NCI-H1105 (cell line): ENCODE results near the gene CACNB1.
"Not testable (repeated sequence)": the region's sequence is repeated elsewhere in the genome, so short reads cannot be mapped to it uniquely, and the experiment has no call there.

Source experiments
- DNase-seq: peaks from one replicate; lab custom pipeline; 2025; lab: John Stamatoyannopoulos, UW

CACNB1 gene

DNA sequence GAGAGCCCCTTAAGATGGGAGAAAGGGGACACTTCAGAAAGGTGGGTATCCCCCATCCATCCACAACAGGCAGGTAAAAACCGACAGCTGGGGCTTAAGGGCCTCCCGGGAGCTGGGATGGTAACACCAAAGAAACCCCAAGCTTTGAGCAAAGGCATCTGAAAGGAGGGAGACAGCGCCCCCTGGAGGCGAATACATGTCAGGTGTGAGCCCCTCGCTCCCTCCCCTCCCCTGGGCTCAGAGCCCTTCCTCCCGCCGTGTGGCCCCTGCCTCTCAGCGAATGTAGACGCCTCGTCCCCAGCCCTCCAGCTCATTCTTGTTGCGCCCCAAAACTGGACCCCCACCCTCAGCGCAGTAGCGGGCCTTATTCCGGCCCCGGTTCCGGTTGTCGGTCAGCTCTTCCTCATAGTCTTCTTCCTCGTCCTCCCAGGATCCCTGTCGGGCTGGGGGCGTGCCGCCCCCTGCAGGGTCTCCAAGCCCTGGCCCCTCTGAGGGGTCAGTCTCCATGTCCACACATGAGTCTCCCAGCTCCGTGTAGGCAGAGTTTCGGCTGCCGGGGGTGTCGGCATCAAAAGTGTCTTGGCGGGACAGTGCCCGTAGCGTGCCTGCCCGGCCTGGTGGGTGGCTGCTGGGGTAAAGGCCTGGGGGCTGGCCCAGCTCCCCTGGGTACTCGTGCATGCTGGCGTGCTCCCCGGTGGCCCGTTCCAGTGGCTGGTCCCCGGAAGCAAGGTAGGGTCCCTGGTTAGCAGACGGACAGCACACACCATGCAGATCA, 22.4 kb downstream of the CACNB1 start:
- DNase-seq: peak; percentile 55

- no peak for DNase-seq
Measured at GRCh38 chr17:39173526-39174274, 23.8 kb downstream of the CACNB1 start.

GRCh38 chr17:39173080-39173479, 24.4 kb downstream of the CACNB1 start:
- no peak for DNase-seq

GRCh38 chr17:39171933-39172332, 25.5 kb downstream of the CACNB1 start:
- DNase-seq: no peak

DNA sequence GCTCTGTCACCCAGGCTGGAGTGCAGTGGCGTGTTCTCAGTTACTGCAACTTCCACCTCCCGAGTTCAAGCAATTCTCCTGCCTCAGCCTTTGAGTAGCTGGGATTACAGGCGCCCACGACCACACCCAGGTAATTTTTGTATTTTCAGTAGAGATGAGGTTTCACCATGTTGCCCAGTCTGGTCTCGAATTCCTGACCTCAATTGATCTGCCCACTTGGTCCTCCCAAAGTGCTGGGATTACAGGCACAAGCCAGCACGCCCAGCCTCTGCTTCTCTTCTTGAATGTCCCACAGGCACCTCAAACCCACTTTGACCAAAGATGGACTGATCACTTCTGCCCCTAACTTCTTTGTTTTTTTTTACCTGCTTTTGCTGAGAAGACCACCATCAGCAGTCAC, 26.9 kb downstream of the CACNB1 start:
- no peak for DNase-seq

DNA sequence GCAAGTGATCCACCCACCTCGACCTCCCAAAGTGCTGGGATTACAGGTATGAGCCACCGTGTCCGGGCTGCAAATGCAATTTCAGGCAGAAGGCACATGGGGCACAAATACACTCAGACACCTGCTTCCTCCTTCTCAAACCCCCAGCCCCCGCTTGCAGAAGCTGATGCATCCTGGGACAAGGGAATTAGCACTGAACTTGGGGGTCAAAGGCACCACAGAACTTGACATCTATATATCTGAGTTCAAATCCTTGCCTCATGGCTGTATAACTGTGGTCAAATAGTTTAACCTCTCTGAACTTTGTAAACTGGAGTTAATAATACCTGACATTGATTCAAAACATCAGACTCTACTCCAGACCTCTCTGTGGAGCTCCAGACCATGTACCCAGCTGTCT, 27.4 kb downstream of the CACNB1 start:
- DNase-seq: no peak

DNA sequence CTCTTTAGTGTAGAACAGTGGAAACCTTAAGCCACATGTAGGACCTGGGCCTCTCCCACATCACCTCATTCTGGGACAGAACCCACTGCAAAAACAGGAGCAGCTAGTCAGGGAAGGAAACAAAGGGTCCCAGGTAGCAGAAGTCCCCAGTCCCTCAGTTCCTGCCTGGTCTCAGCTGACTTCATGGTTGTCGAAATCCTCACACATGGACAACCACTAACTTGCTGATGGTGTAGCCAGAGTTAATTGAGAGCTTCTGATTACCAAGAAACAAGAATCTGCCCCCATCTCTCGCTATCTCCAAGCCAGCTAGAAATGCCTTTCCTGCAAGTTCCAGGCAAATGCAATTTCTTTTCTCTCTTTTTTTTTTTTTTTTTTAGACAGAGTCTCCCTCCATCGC, 28.0 kb downstream of the CACNB1 start:
- no peak for DNase-seq

DNA sequence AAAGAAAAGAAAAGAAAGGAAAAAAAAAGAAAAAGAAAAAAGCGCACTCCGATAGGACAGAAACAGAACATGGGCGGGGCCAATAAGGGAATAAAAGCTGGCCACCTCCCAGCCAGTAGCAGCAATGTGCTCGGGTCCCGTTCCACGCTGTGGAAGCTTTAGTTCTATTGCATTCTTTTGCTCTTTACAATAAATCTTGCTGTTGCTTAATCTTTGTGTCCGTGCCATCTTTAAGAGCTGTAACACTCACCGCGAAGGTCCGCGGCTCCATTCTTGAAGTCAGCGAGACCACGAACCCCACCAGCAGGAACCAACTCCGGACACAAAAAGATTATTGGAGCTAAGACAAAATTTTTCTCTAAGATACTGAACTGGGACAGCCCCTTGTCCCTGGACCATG, 28.4 kb downstream of the CACNB1 start:
- no peak for DNase-seq

GRCh38 chr17:39168503-39168902, 29.0 kb downstream of the CACNB1 start:
- not testable (repeated sequence) for DNase-seq

GRCh38 chr17:39167476-39167875, 30.0 kb downstream of the CACNB1 start:
- DNase-seq: no peak

GRCh38 chr17:39166437-39167335, 30.8 kb downstream of the CACNB1 start:
- DNase-seq: no peak

DNA sequence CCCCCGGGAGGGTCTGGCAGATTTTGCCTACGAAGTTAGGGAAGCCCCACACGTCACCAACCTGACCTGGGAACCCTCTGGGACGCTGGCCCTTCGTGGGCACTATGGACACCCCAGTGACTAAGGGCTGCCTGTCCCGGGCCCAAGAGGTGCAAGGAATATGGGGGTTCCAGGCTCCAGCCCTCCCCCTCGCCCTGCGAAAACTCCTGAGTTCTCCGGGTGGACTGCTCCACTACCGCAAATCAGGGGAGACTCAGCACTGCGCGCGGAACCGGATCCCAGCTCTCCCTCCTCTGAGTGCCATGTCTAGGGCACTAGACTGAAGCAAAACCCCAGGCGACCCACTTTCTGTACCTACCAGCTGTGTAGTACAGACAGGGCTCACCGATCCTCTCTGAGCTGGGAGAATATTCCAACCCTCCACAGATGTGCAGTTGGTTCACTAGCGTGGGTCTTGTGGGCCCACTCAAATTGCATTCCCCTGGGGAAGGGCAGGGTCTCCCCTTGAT, 31.6 kb downstream of the CACNB1 start, which contains the start of gene ARL5C:
TSS of gene ARL5C (minus strand) at position 321 of the 509 bp plus-strand sequence. CDS start 401 bp downstream, outside the sequence.
- DNase-seq: no peak

DNA sequence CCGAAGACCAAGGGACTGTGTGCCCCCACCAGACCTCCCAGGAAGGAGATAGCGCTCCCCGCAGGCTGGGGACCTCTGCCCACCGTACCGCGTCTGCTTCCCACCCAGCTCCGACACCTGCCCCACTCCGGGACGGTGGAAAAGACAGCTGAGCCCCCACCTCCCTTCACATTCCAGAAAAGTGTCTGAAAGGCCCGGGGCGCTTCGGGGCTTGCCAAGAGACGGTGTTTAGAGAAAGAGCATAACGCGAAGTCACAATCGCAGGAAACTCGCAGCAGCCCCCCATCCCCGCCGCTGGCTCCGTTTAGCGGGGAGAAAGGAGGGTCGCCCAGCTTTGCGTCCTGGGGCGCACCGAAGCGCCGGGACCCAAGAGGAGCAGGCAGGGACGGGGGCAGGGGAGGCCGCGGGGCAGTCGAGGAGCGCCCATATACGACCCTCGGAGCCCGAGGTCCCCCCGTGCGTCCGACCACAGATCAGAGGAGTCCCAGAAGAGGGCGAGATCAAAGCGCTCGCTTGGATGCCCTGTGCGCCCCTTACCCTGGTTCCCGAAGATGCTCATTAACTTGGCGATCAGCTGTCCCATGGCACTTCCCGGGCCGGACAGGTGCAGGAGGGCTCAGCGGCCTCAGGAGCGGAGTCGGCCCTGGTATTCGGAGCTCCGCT, 32.2 kb downstream of the CACNB1 start:
- no peak for DNase-seq

GRCh38 chr17:39164675-39165143, 32.8 kb downstream of the CACNB1 start:
- DNase-seq: no peak

- DNase-seq: no peak
Measured at GRCh38 chr17:39161962-39162361, 35.5 kb downstream of the CACNB1 start.

DNA sequence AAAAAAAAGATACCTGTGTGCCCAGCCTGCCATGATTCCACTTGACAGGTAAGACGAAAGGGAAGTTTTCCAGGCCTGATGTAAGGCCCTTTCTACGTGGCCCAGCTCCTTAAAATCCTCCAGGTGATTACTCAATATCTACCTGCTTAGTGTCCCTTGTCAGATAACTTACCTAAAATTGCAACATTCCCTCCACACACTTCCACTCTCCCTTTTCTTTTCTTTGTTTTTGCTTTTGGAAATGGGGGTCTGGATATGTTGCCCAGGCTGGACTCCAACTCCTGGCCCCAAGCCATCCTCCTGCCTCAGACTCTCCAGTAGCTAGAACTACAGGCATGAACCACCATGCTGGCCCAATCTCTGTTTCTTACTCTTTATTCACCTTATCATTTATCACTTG, 38.8 kb downstream of the CACNB1 start:
- DNase-seq: no peak

- DNase-seq: no peak
Measured at GRCh38 chr17:39156491-39156890, 41.0 kb downstream of the CACNB1 start.

DNA sequence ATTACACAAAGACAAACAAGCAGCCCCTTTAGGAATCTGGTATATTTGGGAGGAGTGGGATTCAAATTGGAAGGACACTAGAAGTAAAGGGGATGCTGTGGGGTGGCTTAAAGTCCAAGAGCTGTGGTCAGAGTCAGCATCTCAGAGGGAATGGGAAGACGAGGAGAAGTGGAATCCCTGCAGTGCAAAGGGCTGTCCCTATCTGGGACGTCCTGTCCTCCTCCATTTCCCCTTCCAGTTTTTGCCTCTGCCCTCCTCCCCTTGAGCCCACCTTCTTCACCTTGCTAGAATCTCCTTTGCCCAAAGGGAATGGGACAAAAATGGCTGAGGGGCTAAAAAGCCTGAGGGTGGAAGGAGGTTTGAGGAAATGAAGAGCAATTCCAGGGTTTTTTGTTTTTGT, 41.8 kb downstream of the CACNB1 start:
- no peak for DNase-seq

DNA sequence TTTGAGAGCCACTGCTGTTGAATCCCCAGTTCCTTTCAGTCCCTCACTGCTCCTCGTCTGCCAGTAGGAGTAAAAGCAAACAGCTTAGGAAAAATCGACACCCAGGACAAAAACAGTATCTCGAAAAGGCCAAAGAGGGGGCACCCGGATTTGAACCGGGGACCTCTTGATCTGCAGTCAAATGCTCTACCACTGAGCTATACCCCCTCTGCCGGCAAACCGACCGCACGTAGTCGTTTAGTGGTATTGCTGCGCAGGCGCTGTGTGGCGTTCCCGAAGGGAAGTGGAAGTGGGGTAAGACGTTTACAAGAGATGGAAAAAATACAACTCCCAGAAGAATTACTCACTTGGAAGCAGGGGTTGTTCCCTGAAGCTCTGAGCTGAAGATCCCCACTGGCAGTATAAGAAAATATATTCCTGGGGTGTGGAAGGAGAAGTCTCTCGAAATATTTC, 43.8 kb downstream of the CACNB1 start:
- peak; percentile 61 for DNase-seq

DNA sequence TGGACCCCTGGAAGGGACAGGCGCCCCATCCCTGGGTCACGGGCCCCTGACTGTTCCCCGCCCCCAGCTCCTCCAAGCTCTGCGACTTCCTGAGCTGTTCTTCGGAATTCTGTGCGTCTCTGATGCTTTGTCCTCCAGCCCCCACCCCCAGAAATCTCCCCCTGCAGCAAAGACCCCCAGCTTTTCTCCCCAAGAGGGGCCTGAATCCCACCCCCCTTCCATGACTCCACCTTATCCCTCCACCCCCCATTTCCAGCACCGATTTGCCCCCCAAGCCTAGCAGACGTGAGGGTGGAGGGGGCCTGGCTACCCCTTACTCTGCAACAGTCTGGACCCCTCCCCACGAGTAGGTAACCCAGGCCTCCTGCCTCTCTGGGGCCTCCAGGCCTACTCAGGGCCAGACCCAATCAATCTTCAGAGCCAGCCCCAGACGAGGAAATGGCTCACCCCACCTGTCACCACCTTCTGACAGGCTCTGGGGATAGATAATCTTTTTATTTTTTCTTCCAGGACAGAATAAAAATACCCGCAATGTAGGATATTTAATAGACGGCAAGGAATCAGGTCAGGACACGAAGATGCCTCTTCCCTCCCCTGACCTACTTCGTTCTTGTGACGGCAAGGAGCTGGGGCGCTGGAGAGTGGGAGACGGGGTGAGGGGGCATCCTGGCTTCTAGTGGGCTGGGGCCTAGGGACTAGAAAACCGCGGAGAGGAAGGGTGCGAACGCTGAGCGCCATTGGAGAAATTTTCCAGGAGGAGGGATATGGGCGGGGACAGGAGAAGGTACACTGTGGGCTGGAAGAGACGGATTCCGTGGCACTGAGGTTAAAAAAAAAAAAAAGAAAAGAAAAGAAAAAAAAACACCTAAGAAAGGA, 45.3 kb downstream of the CACNB1 start:
- no peak for DNase-seq
